Activated CD8-positive, alpha-beta T cell treated with anti-CD3 and anti-CD28 coated beads for 36 hours (primary cell): ENCODE data around the gene DNAAF2. TPM values are rescaled to one million over a fixed set of nuclear protein-coding genes. Genes with fewer than 3 reads are reported as not detected.
"Not testable (repeated sequence)": the region's sequence is repeated elsewhere in the genome, so short reads cannot be mapped to it uniquely, and the experiment has no call there.

Source experiments
- ATAC-seq: fragments of 200-7000 bp; cut with Tn5 transposase; one replicate; pipeline ENCODE4 v1.10.0; 2021; ENCODE audit warnings: mild to moderate bottlenecking, moderate library complexity
- CTCF ChIA-PET: fragments of 350-600 bp; sonication (Branson Sonifier 250); formaldehyde crosslinking; loops from one replicate; lab custom pipeline; 2021; ENCODE audit warnings: antibody characterized with exemption; lab: Charles Lee
- POLR2A ChIA-PET: fragments of 350-600 bp; sonication (Branson Sonifier 250); formaldehyde crosslinking; loops from one replicate; lab custom pipeline; 2021; ENCODE audit warnings: antibody characterized with exemption; lab: Charles Lee
- DNase-seq: peaks from one replicate; pipeline ENCODE4 v3.0.0-alpha.2; 2020
- H3K27ac Mint-ChIP-seq: one replicate; pipeline ENCODE4 v1.8.0; 2021; ENCODE audit warnings: mild to moderate bottlenecking, mixed read lengths
- H3K27me3 Mint-ChIP-seq: one replicate; pipeline ENCODE4 v1.8.0; 2021; ENCODE audit warnings: mixed read lengths
- H3K36me3 Mint-ChIP-seq: one replicate; pipeline ENCODE4 v1.8.0; 2021; ENCODE audit warnings: low read depth, mixed read lengths
- H3K4me1 Mint-ChIP-seq: one replicate; pipeline ENCODE4 v1.8.0; 2021; ENCODE audit warnings: low read depth, mixed read lengths
- H3K4me3 Mint-ChIP-seq: one replicate; pipeline ENCODE4 v1.8.0; 2021; ENCODE audit warnings: mild to moderate bottlenecking, moderate library complexity, mixed read lengths
- H3K9me3 Mint-ChIP-seq: one replicate; pipeline ENCODE4 v1.8.0; 2021; ENCODE audit warnings: mixed read lengths
- intact Hi-C: fragments of 100-400 bp; cut with micrococcal nuclease; formaldehyde crosslinking; loops from one replicate; pipeline ENCODE4 v1.10.0; 2022
- total RNA-seq, 2 experiments: library from RNA; stranded (reverse); gene quantifications; one replicate each; pipeline ENCODE4 v1.2.3, GENCODE V29; 2021
- TF ChIP-seq, protein P1 (sequence below): fragments of 200-600 bp; IDR thresholded peaks from one replicate; pipeline ENCODE4 v1.8.0; 2022; ENCODE audit warnings: antibody characterized with exemption, mild to moderate bottlenecking

The DNAAF2 gene
- total RNA-seq, 2 experiments from 2014 or later = 10.4 to 11.0 TPM

DNA sequence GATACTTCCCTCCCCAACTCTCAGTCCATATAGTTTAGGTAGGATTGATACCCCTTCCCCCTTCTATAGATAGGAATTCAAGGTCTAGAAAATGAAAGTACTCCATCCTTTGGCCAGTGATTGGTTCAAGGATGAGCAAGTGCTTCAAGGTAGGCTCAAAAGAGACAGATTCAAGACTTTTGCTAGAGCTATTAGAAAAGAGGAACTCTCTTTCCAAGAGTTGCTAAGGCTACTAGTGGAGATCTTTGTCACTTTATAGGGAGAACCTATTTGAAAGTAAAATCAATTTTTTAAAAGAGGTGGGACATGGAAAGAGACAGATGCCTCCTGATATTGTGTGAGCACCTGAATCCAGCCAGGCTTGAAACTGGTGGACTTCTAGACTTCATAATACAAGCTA lies 35.4 kb upstream of the DNAAF2 start:
- no peak for ATAC-seq
- no peak overlapping the region for H3K27ac Mint-ChIP-seq
- H3K4me3 Mint-ChIP-seq = no peak overlapping the region
- H3K27me3 Mint-ChIP-seq = no peaks in the 10 kb centered on the region
- no peaks in the 10 kb centered on the region for H3K9me3 Mint-ChIP-seq
- intact Hi-C loops = no loop called here
- H3K36me3 Mint-ChIP-seq = peaks cover 52% of the 10 kb centered on the region
- no peaks in the 10 kb centered on the region for H3K4me1 Mint-ChIP-seq
- DNase-seq = no peak
- CTCF ChIA-PET = no interaction called here
- TF ChIP-seq, protein P1, sequence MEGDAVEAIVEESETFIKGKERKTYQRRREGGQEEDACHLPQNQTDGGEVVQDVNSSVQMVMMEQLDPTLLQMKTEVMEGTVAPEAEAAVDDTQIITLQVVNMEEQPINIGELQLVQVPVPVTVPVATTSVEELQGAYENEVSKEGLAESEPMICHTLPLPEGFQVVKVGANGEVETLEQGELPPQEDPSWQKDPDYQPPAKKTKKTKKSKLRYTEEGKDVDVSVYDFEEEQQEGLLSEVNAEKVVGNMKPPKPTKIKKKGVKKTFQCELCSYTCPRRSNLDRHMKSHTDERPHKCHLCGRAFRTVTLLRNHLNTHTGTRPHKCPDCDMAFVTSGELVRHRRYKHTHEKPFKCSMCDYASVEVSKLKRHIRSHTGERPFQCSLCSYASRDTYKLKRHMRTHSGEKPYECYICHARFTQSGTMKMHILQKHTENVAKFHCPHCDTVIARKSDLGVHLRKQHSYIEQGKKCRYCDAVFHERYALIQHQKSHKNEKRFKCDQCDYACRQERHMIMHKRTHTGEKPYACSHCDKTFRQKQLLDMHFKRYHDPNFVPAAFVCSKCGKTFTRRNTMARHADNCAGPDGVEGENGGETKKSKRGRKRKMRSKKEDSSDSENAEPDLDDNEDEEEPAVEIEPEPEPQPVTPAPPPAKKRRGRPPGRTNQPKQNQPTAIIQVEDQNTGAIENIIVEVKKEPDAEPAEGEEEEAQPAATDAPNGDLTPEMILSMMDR = no peak
- POLR2A ChIA-PET = interaction anchor here (0.8 kb wide), 1 partner anchor 15 kb away, joined by 6 read pairs; no protein-coding TSS in a partner anchor

DNA sequence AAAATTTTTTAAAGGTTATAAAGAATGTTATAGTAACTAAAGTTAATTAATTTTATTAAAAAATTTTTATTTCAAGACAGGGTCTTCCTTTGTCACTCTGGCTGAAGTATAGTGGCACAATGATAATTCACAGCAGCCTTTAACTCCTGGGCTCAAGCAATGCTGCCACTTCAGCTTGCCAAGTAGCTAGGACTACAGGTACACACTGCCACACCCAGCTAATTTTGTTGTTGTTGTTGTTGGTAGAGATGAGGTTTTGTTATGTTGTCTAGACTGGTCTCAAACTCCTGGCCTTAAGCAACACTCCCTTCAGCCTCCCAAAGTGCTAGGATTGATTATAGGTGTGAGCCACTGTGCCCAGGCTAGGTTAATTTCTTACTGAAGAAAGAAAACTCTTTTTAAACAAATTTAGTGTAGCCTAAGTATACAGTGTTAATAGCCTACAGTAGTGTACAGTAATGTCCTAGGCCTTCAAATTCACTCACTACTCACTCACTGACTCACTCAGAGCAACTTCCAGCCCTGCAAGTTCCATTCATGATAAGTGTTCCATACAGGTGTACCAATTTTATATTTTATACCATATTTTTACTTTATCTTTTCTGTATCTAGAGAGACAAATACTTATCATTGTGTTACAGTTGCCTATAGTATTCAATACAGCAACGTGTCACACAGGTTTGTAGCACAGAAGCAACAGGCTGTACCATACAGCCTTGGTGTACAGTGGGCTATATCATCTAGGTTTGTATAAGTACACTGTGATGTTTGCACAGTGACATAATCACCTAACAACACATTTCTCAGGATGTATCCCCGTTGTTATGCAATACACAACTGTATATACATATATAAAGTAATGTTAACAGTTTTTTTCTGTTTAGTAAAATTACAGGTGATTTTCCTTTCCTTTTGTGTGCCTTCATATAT lies 24.7 kb upstream of the DNAAF2 start:
- ChIA-PET POLR2A (no interaction called here), CTCF (interaction anchor here (1.3 kb wide), 1 partner anchor 11 kb away, joined by 3 read pairs; no protein-coding TSS in a partner anchor)
- intact Hi-C loops = no loop called here
- no peak overlapping the region for H3K27ac Mint-ChIP-seq
- H3K36me3 Mint-ChIP-seq = peaks cover 11% of the 10 kb centered on the region
- ATAC-seq = no peak
- DNase-seq = no peak
- no peak overlapping the region for H3K4me3 Mint-ChIP-seq
- no peaks in the 10 kb centered on the region for H3K27me3 Mint-ChIP-seq
- H3K4me1 Mint-ChIP-seq = no peaks in the 10 kb centered on the region
- TF ChIP-seq, protein P1 = no peak
- no peaks in the 10 kb centered on the region for H3K9me3 Mint-ChIP-seq

DNA sequence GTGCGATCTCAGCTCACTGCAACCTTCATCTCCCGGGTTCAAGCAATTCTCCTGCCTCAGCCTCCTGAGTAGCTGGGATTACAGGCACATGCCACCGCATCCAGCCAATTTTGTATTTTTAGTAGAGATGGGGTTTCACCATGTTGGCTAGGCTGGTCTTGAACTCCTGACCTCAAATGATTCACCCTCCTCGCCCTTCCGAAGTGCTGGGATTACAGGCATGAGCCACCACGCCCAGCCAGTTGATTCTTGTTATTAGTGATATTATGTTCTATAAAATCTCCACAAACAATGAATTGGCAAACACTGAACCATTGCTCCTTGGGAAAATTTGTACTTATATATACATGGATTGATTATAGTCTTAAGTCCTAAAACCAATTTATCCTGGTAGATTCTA lies 22.5 kb upstream of the DNAAF2 start:
- peaks cover 12% of the 10 kb centered on the region for H3K36me3 Mint-ChIP-seq
- POLR2A ChIA-PET, H3K27ac Mint-ChIP-seq, DNase-seq, H3K4me3 Mint-ChIP-seq, CTCF ChIA-PET, H3K9me3 Mint-ChIP-seq, H3K27me3 Mint-ChIP-seq, ATAC-seq, H3K4me1 Mint-ChIP-seq, intact Hi-C loops: not testable (repeated sequence)

DNA sequence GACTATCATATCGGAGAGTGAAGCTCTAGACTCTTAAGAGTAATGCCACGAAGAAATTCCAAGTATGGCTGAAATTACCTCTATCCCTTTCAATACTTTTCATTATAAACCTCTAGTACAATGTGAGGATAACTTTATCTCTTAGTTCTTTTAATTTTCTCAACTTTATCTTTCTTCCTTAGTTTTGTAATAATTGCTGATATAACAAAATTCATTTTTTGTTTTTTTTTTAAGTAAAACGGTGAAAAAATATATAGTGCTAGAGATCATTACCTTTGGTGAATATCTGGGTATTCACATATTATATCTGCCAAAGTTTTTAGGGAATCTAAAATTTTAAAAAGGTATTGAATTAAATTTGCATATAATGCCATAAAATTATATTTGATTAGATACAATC lies 19.5 kb upstream of the DNAAF2 start:
- DNase-seq = no peak
- Mint-ChIP-seq H3K4me3 (no peak overlapping the region), H3K27ac (no peak overlapping the region), H3K9me3 (no peaks in the 10 kb centered on the region), H3K4me1 (no peaks in the 10 kb centered on the region), H3K36me3 (peaks cover 13% of the 10 kb centered on the region), H3K27me3 (no peaks in the 10 kb centered on the region)
- no peak for ATAC-seq
- intact Hi-C loops = no loop called here
- POLR2A ChIA-PET = no interaction called here
- TF ChIP-seq, protein P1 = no peak
- CTCF ChIA-PET = no interaction called here

DNA sequence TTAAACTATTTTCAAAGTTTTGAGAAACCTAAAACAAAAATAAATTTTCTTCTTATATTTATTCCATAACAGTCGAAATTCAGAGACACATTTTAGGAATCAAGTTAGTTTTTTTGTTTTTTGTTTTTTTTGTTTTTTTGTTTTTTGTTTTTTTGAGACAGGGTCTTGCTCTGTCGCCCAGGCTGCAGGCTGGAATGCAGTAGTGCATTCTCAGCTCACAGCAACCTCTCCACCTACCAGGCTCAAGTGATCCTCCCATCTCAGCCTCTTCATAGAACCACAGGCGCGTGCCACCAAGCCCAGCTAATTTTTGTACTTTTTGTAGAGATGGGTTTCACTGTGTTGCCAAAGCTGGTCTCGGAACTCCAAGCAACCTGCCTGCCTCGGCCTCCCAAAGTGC lies 18.5 kb upstream of the DNAAF2 start:
- intact Hi-C loops = no loop called here
- no peaks in the 10 kb centered on the region for H3K9me3 Mint-ChIP-seq
- H3K4me1 Mint-ChIP-seq = no peaks in the 10 kb centered on the region
- no peak overlapping the region for H3K27ac Mint-ChIP-seq
- DNase-seq (no peak), ATAC-seq (no peak)
- ChIA-PET POLR2A (no interaction called here), CTCF (no interaction called here)
- no peaks in the 10 kb centered on the region for H3K27me3 Mint-ChIP-seq
- H3K4me3 Mint-ChIP-seq = no peak overlapping the region
- H3K36me3 Mint-ChIP-seq = peaks cover 13% of the 10 kb centered on the region
- TF ChIP-seq, protein P1 = no peak
